ENCODE measurements around the gene UBLCP1. TPM values are rescaled to one million over a fixed set of nuclear protein-coding genes. Genes with fewer than 3 reads are reported as not detected.
"Not testable (repeated sequence)": the region's sequence is repeated elsewhere in the genome, so short reads cannot be mapped to it uniquely, and the experiment has no call there.

The UBLCP1 gene
- total RNA-seq, 2 donors from 2014 or later = 13.2 to 16.2 TPM

- Histone ChIP-seq H3K4me3 (no peak overlapping the region), H3K4me1 (no peaks in the 10 kb centered on the region), H3K9me3 (no peaks in the 10 kb centered on the region), H3K36me3 (replicated peaks in 1 of 2; ENCODE audit: insufficient read depth in 1 of 2, low read depth in 2 of 2) (no peaks in the 10 kb centered on the region), H3K27ac (no peak overlapping the region), H3K27me3 (no peaks in the 10 kb centered on the region)
- ATAC-seq (no peak), DNase-seq (no peak)
- TF ChIP-seq CTCF (IDR thresholded peaks at IDR 0.05) (no peak), POLR2A (IDR thresholded peaks at IDR 0.05) (no peak)
- intact Hi-C loops (cut with DNase I) = no loop called here
These were observed 6.1 kb upstream of the UBLCP1 start for GRCh38 chr5:159257007-159257406.

GRCh38 chr5:159257629-159258283 is 5.3 kb upstream of the UBLCP1 start:
- ATAC-seq = no peak
- no peak for DNase-seq
- TF ChIP-seq POLR2A (IDR thresholded peaks at IDR 0.05) = no peak
- TF ChIP-seq CTCF (IDR thresholded peaks at IDR 0.05) = peak in 1 of 7 experiments; percentile 18
- 68 to 72% methylated on average over 6 of the region's 6 CpGs for WGBS, 2 donors
- H3K4me1 ChIP-seq = peaks cover 6% of the 10 kb centered on the region
- H3K27ac ChIP-seq = no peak overlapping the region
- intact Hi-C loops (cut with DNase I) = no loop called here
- H3K4me3 ChIP-seq = no peak overlapping the region
- no peaks in the 10 kb centered on the region for H3K9me3 ChIP-seq
- no peaks in the 10 kb centered on the region for H3K27me3 ChIP-seq
- H3K36me3 ChIP-seq (replicated peaks in 1 of 2; ENCODE audit: insufficient read depth in 1 of 2, low read depth in 2 of 2) = no peaks in the 10 kb centered on the region

GRCh38 chr5:159258361-159258760 is 4.7 kb upstream of the UBLCP1 start:
- H3K27me3 ChIP-seq = no peaks in the 10 kb centered on the region
- H3K36me3 ChIP-seq (replicated peaks in 1 of 2; ENCODE audit: insufficient read depth in 1 of 2, low read depth in 2 of 2) = no peaks in the 10 kb centered on the region
- WGBS, 2 donors = 75 to 89% methylated on average over 2 of the region's 2 CpGs
- ATAC-seq (no peak), DNase-seq (no peak)
- no peak overlapping the region for H3K4me3 ChIP-seq
- intact Hi-C loops (cut with DNase I) = no loop called here
- peaks cover 6% of the 10 kb centered on the region for H3K4me1 ChIP-seq
- H3K9me3 ChIP-seq = no peaks in the 10 kb centered on the region
- TF ChIP-seq POLR2A (IDR thresholded peaks at IDR 0.05) (no peak), CTCF (IDR thresholded peaks at IDR 0.05) (no peak)
- no peak overlapping the region for H3K27ac ChIP-seq

GRCh38 chr5:159260212-159260611 is 2.9 kb upstream of the UBLCP1 start:
- H3K27ac ChIP-seq; H3K36me3 ChIP-seq (replicated peaks in 1 of 2; ENCODE audit: insufficient read depth in 1 of 2, low read depth in 2 of 2); DNase-seq; intact Hi-C loops (cut with DNase I); H3K9me3 ChIP-seq; H3K4me3 ChIP-seq; ATAC-seq; H3K27me3 ChIP-seq: not testable (repeated sequence)
- 45 to 62% methylated on average over 4 of the region's 4 CpGs for WGBS, 2 donors
- peaks cover 15% of the 10 kb centered on the region for H3K4me1 ChIP-seq

- intact Hi-C loops (cut with DNase I) = no loop called here
- ATAC-seq (no peak), DNase-seq (no peak)
- Histone ChIP-seq H3K9me3 (peaks cover 0 to 6% (median 0%) of the 10 kb centered on the region in 3 donors), H3K36me3 (replicated peaks in 1 of 2; ENCODE audit: insufficient read depth in 1 of 2, low read depth in 2 of 2) (no peaks in the 10 kb centered on the region), H3K27me3 (no peaks in the 10 kb centered on the region), H3K27ac (peak overlapping the region; percentile 66 to 94 (median 89)), H3K4me1 (peaks cover 15% of the 10 kb centered on the region), H3K4me3 (peak overlapping the region; percentile 42 to 93)
- 20 to 24% methylated on average over 10 of the region's 10 CpGs for WGBS, 2 donors
- TF ChIP-seq POLR2A (IDR thresholded peaks at IDR 0.05) = no peak
- TF ChIP-seq CTCF (IDR thresholded peaks at IDR 0.05) = no peak
These were observed 625 bp upstream of the UBLCP1 start for GRCh38 chr5:159262472-159262858.
